H1 (cell line): ENCODE measurements around the gene CPSF4. TPM values are rescaled to one million over a fixed set of nuclear protein-coding genes. Genes with fewer than 3 reads are reported as not detected.

ENCODE experiments used
- RNF2 ChIP-seq: fragments of 200-900, 300-1000 bp; sonication (generic); IDR thresholded peaks from 2 replicates; pipeline ENCODE4 v1.7.1; 2016; ENCODE audit warnings: borderline replicate concordance, low read depth, mild to moderate bottlenecking, antibody characterized with exemption, low read length; ENCODE audit not compliant: poor library complexity, severe bottlenecking; ENCODE audit errors: missing control alignments
- polyA plus RNA-seq, 7 experiments: library from polyadenylated mRNA; depleted of rRNA in 3 of 7; stranded (reverse) in 5 of 7; unstranded in 2 of 7; fragments of >200 nt in 5 of 7; fragments of 200-250 nt in 2 of 7; gene quantifications; 1 replicate in 5 of 7; 2 replicates in 1 of 7; 4 replicates in 1 of 7; pipeline versions ENCODE4 v1.2.1 to v1.2.3, GENCODE V29; 2011 to 2013; ENCODE audit warnings: missing spikeins in 2 of 7, mixed read lengths in 2 of 7
- total RNA-seq: library from RNA; stranded (reverse); fragmentation: NEBNext Ultra II Directional; extraction: Animal tissue kit (Norgen Biotek cat#: 25700); gene quantifications from 2 replicates; pipeline ENCODE4 v1.2.1, GENCODE V29; 2021

The CPSF4 gene
- total and polyA plus RNA-seq, 2 of the 8 experiments (the other 6 are each of a cell fraction or from before 2014, with no cell fraction given), result 77.5 to 103 TPM

DNA sequence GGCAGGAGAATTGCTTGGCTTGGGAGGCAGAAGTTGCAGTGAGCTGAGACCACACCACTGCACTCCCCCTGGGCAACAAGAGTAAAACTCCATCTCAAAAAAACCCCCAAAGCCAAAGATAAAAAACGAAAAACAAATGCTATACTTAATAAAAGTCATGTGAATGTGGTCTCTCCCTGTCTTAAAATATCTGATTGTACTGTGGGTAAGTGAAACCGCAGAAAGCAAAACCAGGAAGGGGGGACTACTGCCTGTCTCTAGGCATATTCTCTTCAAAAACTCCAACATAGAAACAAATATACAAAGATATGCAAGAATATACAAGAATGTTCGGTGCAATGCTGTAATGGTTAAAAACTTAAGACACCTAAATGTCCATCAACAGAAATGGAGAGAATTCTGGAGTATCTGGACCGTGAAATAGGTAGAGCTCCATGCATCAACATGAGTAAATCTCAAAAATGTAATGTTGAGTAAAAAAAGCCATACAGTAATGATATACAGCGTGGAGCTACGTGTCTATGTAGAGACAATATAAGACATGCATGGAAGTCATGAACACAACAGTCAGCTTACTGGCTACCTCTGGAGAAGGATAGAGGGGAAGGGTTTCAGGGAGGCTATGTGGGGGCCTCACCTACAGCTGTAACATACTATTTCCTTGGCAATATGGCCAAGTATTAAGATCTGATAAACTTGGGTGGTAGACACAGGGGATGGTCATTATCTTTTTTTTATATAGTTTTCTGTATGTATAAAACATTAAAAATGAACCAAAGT lies 59.2 kb downstream of the CPSF4 start (continued):
- no peak for TF ChIP-seq RNF2
